Thyroid gland (tissue), 4 donors: ENCODE data around the gene PREX1. TPM values are rescaled to one million over a fixed set of nuclear protein-coding genes. Genes with fewer than 3 reads are reported as not detected.

Experiments used
- DNase-seq, 2 donors: peaks; one replicate each; pipeline ENCODE4 v3.0.0-alpha.2; 2019
- H3K27ac ChIP-seq, 3 donors: fragments of 200-600 bp; sonication (generic); 1 replicate in 2 of 3; 2 replicates in 1 of 3; pipeline ENCODE4 v1.5.1; 2016 to 2019; ENCODE audit warnings: mild to moderate bottlenecking in 1 of 3, moderate library complexity in 1 of 3
- H3K27me3 ChIP-seq: fragments of 200-600 bp; sonication (generic); one replicate; pipeline ENCODE4 v1.5.1; 2019
- H3K36me3 ChIP-seq, 2 donors: fragments of 200-600 bp; sonication (generic); one replicate each; pipeline ENCODE4 v1.5.1; 2016 to 2019
- H3K4me1 ChIP-seq, 2 donors: fragments of 200-600 bp; sonication (generic); one replicate each; pipeline ENCODE4 v1.5.1; 2017 to 2019
- H3K4me3 ChIP-seq, 3 donors: fragments of 200-600 bp; sonication (generic); replicated peaks in 1 of 3; 1 replicate in 2 of 3; 2 replicates in 1 of 3; pipeline ENCODE4 v1.5.1; 2016; ENCODE audit warnings: mild to moderate bottlenecking in 1 of 3
- H3K9me3 ChIP-seq: fragments of 200-600 bp; sonication (generic); one replicate; pipeline ENCODE4 v1.5.1; 2017
- POLR2A ChIP-seq, 2 donors: fragments of 450-650 bp; IDR thresholded peaks; one replicate each; pipeline ENCODE4 v1.6.1; 2017; ENCODE audit warnings: antibody characterized with exemption in 2 of 2, mild to moderate bottlenecking in 2 of 2, moderate library complexity in 1 of 2
- WGBS, 2 donors: methylation state at CpG; one replicate each; pipeline ENCODE4 v1.1.5; 2017; 5-methylcytosine and 5-hydroxymethylcytosine counted together
- intact Hi-C: fragments of 100-400 bp; cut with DNase I; formaldehyde crosslinking; loops from one replicate; pipeline ENCODE4 v1.15.1; 2023
- total RNA-seq, 4 donors: library from RNA; depleted of rRNA; stranded (reverse); fragments of >200 nt; gene quantifications; one replicate each; pipeline ENCODE4 v1.2.3, GENCODE V29; 2016
- TF ChIP-seq, protein P1 (sequence below), 6 experiments: fragments of 200-600 bp in 3 of 6; fragments of 450-650 bp in 3 of 6; sonication (generic) in 3 of 6; IDR thresholded peaks; one replicate each; pipeline ENCODE4 v1.5.1; 2016 to 2019; ENCODE audit warnings: antibody characterized with exemption in 6 of 6, mild to moderate bottlenecking in 2 of 6, inconsistent platforms in 1 of 6, moderate library complexity in 1 of 6

The PREX1 gene
- total RNA-seq, 4 donors from 2014 or later: 10.2 to 42.7 (median 18.7) TPM

DNA sequence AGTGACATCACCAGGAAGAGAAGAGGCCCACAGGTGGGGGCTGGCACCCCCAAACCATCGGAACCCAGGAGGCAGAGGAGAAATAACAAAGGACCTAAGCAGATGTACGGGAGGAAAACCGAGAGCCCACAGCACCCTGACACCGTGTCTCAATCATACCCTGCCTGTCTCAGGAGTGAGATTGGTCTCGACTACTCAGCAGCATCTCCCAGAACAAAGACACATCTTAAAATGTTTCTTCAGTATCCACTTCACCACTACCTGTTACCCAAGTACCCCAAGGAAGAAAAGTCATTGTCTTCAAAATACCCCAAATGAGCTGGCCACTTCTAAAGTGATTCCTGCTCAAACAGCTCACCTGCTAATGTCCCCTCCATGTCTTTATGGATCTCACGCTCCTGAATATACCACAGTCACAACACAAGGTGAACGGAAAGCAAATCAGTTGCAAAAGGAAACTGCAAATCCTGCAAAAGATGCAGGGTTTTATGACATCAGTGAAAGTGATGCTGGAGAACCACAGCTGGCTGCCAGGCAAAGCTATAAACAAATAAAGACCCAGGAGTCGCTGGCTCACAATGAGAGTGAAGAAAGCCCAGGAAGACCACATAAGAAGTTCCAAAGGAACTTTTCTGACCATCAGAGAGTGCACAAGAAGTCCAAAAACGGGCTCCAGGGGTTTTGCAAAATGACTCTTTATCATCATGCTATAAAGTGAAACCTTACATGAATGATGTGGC, 44.1 kb downstream of the PREX1 start:
- Histone ChIP-seq H3K4me1 (no peaks in the 10 kb centered on the region), H3K27me3 (no peaks in the 10 kb centered on the region), H3K27ac (no peak overlapping the region), H3K9me3 (no peaks in the 10 kb centered on the region), H3K36me3 (no peaks in the 10 kb centered on the region), H3K4me3 (no peak overlapping the region)
- 85 to 88% methylated on average over 9 of the region's 9 CpGs for WGBS, 2 donors
- TF ChIP-seq, protein P1, sequence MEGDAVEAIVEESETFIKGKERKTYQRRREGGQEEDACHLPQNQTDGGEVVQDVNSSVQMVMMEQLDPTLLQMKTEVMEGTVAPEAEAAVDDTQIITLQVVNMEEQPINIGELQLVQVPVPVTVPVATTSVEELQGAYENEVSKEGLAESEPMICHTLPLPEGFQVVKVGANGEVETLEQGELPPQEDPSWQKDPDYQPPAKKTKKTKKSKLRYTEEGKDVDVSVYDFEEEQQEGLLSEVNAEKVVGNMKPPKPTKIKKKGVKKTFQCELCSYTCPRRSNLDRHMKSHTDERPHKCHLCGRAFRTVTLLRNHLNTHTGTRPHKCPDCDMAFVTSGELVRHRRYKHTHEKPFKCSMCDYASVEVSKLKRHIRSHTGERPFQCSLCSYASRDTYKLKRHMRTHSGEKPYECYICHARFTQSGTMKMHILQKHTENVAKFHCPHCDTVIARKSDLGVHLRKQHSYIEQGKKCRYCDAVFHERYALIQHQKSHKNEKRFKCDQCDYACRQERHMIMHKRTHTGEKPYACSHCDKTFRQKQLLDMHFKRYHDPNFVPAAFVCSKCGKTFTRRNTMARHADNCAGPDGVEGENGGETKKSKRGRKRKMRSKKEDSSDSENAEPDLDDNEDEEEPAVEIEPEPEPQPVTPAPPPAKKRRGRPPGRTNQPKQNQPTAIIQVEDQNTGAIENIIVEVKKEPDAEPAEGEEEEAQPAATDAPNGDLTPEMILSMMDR (IDR thresholded peaks at IDR 0.05): no peak
- TF ChIP-seq POLR2A (IDR thresholded peaks at IDR 0.05): no peak
- DNase-seq: no peak
- intact Hi-C loops: no loop called here

DNA sequence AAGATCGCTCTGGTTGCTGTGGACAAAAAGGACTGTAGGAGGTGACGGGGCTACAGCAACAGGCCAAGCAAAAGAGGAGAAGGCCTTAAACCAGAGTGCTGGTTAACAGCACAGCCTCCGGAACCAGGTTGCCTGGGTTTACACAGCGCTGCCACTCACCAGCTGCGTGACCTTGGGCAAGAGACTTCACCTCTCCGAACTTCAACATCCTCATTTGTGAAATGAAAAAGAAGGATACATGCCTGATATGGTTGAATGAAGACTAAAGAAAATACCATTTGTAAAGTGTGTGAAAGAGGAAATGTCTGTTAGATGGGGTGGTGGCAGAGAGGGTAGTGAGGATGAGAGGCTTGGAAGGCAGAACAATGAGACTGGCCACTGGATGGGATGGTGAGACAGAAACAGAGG, 44.9 kb downstream of the PREX1 start:
- 94 to 95% methylated on average over 6 of the region's 6 CpGs for WGBS, 2 donors
- no peak for DNase-seq
- H3K36me3 ChIP-seq: no peaks in the 10 kb centered on the region
- H3K4me1 ChIP-seq: no peaks in the 10 kb centered on the region
- H3K27ac ChIP-seq: no peak overlapping the region
- no peaks in the 10 kb centered on the region for H3K27me3 ChIP-seq
- intact Hi-C loops: no loop called here
- no peak for TF ChIP-seq POLR2A (IDR thresholded peaks at IDR 0.05)
- TF ChIP-seq, protein P1 (IDR thresholded peaks at IDR 0.05): no peak
- H3K4me3 ChIP-seq: no peak overlapping the region
- no peaks in the 10 kb centered on the region for H3K9me3 ChIP-seq

DNA sequence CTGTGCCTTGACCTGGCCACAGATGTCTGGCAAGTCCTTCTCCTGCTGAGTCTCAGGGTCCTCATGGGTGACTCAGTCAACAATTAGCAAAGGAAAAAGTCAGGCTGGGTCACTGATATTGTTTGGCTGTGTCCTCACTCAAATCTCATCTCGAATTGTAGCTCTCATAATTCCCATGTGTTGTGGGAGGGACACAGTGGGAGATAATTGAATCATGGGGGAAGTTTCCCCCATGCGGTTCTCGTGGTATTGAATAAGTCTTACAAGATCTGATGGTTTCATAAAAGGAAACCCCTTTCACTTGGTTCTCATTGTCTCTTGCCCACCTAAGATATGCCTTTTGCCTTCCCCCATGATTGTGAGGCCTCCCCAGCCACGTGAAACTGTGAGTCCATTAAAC, 45.7 kb downstream of the PREX1 start:
- Histone ChIP-seq H3K36me3 (no peaks in the 10 kb centered on the region), H3K27me3 (no peaks in the 10 kb centered on the region), H3K4me3 (no peak overlapping the region), H3K4me1 (no peaks in the 10 kb centered on the region), H3K9me3 (no peaks in the 10 kb centered on the region), H3K27ac (no peak overlapping the region)
- DNase-seq: no peak
- 63 to 65% methylated on average over 4 of the region's 4 CpGs for whole genome bisulfite sequencing, 2 donors
- intact Hi-C loops: no loop called here
- no peak for TF ChIP-seq POLR2A (IDR thresholded peaks at IDR 0.05)
- TF ChIP-seq, protein P1 (IDR thresholded peaks at IDR 0.05): no peak

DNA sequence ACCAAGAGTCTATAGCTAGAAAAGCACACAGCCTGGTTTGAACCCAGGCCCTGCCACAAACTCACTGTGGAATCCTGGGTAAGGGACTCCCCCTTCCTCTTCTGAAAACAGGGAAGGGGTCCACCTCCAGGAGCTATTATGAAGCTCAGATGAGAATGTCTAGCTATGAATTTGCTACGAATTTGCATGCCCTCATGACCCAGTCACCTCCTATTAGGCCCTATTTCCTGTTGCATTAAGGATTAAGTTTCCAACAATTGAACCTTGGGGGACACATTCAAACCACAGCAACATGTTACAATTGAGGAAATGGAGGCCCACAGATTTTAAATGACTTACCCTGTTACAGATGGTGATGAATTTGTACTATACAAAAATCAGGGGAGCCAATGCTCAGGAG, 46.2 kb downstream of the PREX1 start:
- no peaks in the 10 kb centered on the region for H3K36me3 ChIP-seq
- intact Hi-C loops: no loop called here
- no peaks in the 10 kb centered on the region for H3K27me3 ChIP-seq
- 67 to 69% methylated on average over 1 of the region's 1 CpG for WGBS, 2 donors
- no peaks in the 10 kb centered on the region for H3K4me1 ChIP-seq
- H3K4me3 ChIP-seq: no peak overlapping the region
- H3K27ac ChIP-seq: no peak overlapping the region
- H3K9me3 ChIP-seq: no peaks in the 10 kb centered on the region
- TF ChIP-seq, protein P1 (IDR thresholded peaks at IDR 0.05): no peak
- TF ChIP-seq POLR2A (IDR thresholded peaks at IDR 0.05): no peak
- DNase-seq: no peak

DNA sequence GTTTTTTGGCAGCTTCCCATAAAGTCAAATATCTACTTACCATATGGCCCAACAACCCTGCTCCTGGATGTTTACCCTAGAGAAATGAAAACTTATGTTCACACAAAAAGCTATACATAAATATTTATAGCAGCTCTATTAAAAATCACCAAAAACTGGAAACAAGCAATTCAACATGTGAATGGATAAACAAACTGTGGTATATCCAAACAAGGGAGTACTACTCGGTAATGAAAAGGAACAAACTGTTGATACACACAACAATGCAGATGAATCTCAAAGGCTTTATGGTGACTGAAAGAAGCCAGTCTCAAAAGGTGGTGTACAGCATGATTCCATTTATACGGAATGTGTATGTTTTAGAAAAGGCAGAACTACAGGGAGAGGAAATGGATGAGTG, 48.4 kb downstream of the PREX1 start:
- Histone ChIP-seq H3K27me3 (no peaks in the 10 kb centered on the region), H3K4me1 (no peaks in the 10 kb centered on the region), H3K36me3 (no peaks in the 10 kb centered on the region), H3K9me3 (no peaks in the 10 kb centered on the region), H3K4me3 (no peak overlapping the region), H3K27ac (no peak overlapping the region)
- intact Hi-C loops: no loop called here
- TF ChIP-seq, protein P1 (IDR thresholded peaks at IDR 0.05): no peak
- TF ChIP-seq POLR2A (IDR thresholded peaks at IDR 0.05): no peak
- DNase-seq: no peak
- 95 to 97% methylated on average over 2 of the region's 2 CpGs for WGBS, 2 donors
